Fibroblast of skin of left quadriceps (primary cell): ENCODE results near the gene RTTN.
A peak's percentile ranks its signal among the peaks of the same experiment; 100 is the strongest.

Experiments
- DNase-seq, 2 experiments: peaks; one replicate each; pipeline ENCODE4 v3.0.0-alpha.2; 2013; ENCODE audit warnings: low read depth in 2 of 2

RTTN gene

DNA sequence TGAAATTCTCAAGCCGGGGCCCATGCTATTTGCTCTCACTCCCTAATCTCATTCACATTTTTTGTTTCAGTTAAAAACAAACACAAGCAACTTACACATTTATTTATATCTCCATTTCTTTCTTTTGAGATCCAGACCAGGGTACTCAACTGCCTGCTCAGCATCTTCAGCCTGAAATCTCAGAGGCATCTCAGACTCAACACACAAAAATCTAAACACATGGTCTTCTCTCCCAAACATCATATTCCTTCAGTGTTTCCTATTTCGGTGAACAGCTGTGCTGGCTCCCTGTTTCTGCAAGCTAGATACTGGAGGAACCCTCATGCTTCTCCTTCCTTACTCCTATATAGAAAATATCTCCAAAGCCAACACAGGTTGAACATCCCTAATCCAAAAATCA is 11.3 kb upstream of the RTTN start:
- DNase-seq: no peak

DNA sequence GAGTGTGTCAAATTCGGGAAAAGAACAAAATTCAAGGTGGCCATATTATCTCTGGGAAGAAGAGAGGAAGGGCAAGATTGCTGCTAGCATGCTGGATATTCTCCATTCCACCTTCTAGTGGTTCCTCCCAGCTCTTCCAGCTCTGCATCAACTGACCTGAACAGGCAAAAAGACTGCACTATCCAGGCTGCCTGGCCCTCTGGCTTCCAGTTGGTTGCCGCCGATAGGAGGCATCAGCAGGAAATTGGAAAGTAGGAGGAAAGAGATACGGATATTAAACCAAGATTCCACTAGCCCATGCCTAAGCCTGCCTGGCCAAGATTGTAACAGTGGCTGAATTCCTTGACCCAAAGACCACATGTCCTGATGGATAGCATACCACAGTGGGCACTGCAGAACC is 1.7 kb upstream of the RTTN start:
- no peak for DNase-seq

DNA sequence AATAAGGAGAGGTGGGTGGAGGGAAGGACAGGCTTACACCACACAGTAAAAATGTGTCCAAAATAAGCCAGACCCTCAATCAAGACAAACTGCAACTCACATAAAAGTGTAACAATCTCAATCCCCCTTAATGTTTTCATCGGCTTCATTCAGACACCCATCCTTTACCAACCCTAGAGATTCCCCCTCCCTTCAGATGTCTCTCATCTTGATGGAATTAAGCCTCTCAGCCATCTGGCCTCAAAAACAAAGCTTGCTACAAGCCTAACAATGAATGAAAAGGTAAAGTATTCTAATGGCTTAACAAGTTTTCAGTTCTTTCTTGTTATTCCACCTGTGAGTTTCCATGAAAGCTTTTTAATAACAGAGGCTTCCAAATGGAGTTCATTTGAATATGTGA is 5.2 kb downstream of the RTTN start:
- no peak for DNase-seq

DNA sequence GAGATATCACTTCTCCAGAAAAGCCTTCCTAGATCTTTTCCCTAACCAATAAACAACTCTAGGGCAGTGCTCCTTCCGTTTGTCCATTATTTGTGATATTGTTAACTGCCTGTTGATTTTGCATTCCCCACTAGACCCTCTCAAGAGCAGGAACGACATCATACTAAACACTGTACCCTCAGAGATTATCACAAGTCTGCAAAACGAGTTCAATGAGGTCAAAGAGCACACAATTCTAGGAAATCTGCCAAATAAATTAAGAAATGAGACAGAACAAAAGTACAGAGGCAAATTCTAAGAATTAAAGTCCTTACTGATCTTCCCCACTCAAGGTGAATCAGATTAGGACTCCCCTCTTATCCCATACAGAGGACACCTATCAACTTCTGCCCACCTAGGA is 7.6 kb downstream of the RTTN start:
- no peak for DNase-seq

DNA sequence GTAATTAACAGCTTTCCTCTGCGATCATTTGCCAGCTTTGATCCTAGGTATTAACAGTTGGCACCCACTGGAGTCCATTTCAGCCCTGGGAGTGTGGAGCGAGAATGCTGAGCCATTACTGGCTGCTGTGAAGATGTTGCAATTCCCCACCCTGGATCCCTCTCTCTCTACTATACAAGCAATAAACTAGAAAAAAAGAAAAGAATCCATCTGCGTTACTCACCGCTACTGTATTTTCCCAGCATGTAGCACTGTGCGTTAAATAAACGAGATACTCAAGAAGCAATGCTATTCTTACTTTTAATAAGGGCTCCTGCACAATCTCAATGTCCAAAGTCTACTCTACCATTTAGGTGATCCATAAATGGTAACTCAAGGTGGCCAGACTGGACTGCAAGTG is 8.5 kb downstream of the RTTN start:
- DNase-seq: no peak

DNA sequence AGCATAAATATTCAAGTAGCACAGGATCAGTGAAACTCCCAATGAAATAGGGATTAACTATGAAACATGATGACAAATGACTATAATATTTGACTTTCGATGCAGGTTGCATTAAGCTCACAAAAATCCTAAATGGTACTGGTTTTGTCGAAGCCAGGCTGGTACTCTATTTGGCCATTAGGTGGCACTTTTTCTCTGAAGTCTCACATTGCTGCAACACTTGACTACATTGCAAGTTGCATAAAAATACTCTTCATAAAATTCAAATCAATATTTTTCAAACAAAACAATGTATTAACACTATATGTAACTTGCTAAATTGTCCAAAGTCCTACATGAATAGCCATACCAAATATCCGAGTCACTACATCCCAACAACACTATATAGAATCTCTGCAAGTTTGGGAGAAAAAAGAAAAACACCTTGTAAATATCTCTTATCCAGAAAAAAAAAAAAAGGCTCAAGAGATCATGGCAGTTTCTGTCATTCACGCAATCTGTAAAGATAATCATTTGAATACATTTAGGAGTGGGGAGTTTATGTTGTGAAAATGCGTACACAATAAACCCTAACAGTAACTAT is 9.5 kb downstream of the RTTN start:
- peak; percentile 22 to 23 for DNase-seq

DNA sequence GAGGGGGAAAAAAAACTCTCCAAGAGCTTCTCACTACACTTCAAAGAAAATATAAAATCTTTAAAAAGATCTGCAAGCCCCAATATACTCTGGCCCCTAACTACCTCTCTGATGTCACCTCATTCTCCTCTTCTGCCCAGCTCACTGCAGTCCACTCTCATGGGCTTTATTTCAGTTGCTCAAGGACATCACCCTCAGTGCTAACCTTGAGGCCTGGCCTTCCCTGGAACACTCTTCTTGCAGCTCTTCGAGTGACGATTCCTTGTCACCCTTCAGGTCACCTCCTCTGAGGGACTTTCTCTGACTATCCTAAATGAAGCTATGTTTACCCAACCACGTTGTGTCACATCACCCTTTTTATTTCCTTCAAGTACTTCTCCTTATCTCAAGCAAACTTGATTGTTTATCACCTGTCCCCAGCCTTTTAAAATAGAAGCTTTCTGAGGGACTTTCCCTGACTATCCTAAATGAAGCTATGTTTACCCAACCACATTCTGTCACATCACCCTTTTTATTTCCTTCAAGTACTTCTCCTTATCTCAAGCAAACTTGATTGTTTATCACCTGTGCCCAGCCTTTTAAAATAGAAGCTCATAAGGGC is 10.4 kb downstream of the RTTN start:
- DNase-seq: no peak

DNA sequence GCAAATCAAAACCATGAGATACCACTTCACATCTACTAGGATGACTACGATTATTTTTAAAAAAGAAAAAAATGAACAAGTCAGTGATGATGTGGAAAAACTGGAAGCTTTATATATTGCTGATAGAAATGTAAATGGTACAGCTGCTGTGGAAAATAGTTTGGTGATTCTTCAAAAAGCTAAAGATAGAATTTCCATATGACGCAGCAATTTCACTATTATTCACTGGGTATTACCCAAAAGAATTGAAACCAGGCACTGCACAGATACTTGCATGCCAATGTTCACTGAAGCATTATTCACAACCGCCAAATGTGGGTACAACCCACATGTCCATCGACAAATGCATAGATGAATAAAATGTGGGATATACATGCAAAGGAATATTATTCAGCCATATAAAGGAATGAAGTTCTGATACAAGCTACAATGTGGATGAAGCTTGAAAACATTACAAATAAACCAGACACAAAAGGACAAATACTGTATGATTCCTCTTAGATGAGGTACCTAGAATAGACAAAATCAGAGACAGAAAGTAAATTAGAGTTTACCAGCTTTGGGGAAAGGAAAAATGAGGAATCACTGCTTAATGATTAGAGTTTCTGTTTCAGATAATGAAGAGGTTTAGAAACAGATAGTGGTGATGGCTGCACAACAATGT is 11.1 kb downstream of the RTTN start:
- DNase-seq: no peak

DNA sequence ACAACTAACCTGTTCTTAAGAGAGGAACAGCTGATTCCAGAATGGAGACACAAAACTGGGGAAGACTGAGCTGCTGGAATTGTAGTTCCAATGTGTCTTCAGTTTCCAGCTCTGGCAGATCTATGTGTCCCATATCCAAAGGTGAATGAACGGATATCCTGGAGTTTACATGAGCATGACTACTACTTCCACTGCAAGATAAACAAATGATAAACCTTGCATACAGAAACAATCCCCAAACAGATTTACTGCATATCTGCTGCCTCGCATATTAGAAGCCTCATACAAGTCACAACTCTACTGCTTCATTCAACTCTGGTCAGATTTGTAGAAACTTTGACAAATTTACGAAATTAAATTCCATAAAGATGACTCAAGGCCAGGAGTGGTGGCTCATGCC is 15.0 kb downstream of the RTTN start:
- no peak for DNase-seq

DNA sequence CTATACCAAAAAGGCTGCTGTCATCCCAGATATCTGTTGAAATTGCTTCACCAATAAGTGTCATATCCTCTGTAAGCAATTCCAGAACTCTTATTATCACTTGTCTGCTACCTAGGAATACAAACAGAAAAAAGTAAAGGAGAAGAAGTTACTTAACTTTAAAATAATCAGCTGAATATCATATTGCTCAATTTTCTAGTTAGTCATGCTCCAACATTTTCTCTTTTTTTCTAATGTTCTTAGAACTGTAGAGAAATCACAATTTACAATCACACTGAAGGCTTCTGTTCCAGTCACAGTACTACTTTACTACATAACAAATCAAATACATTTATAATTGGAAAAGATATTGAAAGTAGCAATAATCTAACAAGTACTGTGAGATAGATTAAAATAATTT is 17.4 kb downstream of the RTTN start:
- DNase-seq: no peak

DNA sequence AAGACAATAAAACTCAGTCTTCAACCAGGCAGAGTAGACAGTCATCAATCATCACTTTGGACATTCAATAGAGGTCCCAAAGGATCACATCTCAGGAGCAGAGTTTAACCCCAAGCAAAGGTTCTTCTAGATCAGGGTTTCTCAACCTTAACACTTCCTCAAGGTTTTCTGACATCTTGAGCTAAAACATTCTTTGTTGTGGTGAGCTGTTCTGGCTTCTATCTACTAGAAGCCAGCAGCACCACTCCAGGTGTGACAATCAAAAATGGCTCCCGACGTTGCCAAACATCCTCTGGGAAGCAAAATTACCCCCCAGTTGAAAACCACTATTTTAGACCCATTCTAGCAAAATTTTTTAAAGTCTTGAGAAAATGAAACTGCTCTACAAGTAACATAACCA is 22.0 kb downstream of the RTTN start:
- DNase-seq: no peak

DNA sequence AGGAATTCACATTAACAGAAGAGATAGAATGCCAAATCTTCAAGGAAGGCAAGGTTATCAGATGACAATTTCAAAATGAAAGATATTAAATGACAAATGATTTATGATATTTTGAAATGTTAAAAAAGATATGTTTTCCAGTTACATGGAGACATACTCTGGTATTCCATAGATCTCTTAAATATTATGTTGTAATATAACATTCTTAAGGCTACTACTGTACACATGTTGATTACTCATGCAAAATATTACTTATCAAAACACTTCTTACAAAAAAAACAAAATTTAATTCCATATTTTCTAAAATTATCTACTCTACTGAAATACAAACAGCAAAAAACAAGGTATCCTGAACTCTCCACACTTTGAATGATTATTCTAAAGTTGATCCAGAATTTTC is 22.9 kb downstream of the RTTN start:
- DNase-seq: no peak

DNA sequence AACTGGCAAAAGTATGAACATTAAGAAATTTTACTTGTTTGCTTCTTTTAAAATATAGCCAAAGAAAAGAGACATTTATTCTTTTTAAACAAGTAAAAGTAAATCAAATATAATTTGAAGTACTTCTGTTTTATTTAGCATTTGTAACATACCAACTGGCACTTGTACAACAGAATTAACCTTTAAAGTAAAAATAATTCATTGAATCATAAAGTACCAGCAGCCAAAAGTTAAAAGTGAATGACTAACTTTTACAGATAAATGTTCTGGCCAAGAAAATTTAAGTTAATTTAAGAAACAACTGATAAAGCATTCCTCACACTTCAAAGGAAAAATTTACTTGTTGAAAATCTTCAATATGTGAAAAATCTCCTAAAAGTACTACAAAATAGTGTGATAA is 23.8 kb downstream of the RTTN start:
- no peak for DNase-seq

DNA sequence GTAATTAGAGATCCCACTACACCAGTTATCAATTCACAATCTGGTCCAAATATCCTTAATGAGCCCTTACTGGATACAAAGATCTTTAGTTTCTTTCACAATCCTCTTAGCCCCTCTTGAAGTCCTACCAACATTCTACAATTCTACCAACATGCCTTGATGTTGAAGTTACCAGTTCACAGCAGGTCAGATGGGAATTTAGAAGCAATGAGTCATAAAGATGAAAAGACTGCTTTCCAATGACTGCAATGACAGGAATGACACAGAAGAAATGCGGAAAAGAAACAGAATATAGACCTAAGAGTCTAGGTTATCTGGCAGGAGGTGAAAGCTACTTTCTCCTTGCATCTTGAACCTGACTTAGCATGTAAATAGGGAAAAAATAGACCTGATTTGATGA is 24.5 kb downstream of the RTTN start:
- peak; percentile 32 to 33 for DNase-seq

DNA sequence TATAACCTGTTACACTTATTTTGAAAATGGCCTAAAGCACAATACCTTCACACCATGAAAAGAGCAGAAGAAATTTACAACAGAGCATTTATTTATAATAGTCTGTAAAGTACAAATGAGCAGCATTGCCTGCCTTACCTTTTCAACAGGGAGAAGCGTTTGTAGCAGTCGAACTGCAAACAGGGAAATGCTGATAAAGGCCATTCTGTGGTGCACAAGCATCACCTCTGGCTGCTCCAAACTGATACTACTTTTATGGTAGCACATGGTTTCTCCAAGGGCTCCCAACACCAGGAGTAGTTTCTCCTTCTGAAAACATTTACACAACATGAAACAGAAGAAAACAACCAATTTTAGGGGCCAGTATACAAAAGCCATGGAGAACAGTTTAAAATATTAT is 28.9 kb downstream of the RTTN start:
- DNase-seq: no peak

DNA sequence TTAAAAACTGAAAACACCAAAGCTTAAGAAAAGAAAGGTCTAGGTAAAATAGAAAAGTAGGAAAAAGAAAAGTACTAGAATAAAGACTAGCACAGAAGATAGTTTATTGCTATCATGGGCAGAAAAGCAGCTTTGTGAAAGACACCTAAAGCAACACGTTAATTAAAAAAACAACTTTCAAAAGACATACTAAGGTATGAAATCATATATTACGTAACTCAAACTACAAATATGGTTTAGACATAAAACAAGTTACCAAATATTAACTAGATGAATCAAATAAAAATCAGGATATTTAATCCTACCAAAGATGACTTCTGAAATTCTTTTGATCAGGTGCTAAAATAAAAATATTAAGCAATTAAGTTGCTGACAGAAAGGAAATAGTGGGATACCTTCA is 30.3 kb downstream of the RTTN start:
- no peak for DNase-seq

DNA sequence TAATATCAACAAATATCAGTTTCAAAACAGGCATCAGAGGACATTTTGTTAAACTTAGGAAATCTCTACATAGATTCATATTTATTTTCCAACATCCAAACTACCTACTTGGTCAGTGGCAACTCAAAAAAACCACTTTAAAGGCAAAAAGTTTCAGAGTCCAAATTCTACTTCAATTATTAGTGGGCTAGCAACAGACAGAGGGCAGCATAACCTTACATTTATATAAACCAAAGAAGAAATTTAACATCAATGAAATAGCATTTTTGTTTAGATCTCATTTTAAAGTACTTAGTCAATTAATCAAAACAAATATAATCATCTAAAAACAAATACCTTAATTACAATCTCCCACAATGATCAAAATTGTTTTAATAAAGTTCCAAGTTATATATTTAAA is 33.3 kb downstream of the RTTN start:
- DNase-seq: no peak

DNA sequence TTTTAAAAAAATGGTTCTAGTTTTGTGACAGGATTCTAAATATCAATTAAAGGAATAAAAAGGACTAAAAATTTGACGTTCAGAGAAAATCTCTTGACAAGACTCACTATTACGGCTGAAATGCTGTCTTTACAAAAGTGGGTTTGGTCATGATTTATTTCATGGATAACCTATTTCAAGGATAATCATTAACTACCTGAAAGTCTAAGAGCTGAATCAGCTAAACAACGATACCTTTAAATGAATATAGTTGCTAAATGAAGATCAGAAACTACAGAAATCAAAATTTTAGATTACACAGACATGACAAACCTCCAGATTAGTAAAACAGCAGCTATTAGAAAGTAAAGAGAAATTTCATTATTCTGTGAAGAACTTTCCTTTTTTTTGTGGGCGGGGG is 35.7 kb downstream of the RTTN start:
- DNase-seq: no peak

DNA sequence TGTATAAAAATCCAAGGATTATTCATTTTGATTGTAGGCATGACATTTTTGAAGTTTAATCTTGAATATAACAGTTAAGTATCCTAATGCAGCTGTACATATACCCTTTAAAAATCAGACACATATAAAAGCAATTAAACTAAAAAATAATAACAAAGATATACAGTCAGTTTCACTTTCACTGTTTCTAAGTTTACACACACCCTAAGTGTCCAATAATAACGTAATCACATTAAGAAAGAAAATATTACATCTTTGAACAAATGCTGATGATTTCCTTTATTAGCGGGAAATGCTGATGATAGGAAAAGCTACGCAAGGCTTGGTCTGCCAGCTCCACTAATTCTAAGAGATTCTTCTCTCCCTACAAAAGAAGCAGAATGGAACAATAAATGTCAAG is 38.8 kb downstream of the RTTN start:
- DNase-seq: no peak

DNA sequence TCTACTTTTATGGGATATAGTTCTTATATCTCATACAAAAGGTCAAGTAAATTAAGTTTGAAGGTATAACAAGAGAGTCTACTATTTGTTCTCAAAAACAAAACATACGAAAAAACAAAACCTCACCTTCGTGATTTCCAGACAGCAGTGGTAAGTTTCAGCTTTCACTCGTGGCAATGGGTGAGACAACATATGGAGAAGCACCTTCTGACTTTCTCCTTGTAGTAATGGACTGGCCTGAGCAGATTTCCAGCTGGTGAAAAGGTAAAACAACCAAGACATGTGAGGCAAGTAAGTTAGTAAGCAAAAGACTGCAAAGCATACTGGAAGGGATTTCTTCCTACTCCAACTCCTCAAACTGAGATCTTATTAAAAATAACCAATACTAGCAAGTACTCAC is 39.6 kb downstream of the RTTN start:
- no peak for DNase-seq

DNA sequence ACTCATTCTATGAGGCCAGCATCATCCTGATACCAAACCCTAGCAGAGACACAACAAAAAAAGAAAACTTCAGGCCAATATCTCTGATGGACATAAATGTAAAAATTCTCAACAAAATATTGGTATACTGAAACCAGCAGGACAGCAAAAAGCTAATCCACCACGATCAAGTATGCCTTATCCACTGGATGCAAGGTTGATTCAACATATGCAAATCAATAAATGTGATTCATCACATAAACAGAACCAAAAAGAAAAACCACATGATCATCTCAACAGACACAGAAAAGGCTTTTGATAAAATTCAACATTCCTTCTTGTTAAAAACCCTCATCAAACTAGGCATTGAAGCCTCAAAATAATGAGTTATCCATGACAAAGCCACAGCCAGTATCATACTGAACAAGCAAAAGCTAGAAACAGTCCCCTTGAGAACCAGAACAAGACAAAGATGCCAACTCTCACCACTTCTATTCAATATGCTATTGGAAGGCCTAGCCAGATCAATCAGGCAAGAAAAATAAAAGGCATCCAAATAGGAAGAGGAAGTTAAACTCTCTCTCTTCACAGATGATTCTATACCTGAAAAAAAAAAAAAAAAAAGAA is 45.3 kb downstream of the RTTN start:
- DNase-seq: no peak

DNA sequence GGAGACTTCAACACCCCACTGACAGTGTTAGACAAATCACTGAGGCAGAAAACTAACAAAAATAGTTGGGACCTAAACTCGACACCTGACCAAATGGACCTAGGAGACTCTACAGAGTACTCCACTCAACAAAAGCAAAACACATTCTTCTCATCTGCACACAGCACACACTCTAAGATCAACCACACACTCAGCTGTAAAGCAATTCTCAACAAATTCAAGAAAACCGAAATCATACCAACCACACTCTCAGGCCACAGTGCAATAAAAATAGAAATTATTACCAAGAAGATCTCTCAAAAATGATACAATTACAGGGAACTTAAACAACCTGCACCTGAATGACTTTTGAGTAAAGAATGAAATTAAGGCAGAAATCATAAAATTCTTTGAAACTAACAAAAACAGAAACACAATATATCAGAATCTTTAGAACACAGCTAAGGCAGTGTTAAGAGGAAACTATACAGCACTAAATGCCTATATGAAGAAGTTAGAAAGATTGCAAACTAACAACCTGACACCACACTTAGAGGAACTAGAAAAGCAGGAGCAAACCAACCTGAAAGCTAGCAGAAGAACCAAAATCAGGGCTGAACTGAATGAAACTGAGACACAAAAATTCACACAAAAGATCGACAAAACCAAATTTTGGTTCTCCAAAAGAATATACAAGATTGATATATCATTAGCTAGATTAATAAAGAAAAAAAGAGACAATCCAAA is 46.3 kb downstream of the RTTN start:
- DNase-seq: no peak

DNA sequence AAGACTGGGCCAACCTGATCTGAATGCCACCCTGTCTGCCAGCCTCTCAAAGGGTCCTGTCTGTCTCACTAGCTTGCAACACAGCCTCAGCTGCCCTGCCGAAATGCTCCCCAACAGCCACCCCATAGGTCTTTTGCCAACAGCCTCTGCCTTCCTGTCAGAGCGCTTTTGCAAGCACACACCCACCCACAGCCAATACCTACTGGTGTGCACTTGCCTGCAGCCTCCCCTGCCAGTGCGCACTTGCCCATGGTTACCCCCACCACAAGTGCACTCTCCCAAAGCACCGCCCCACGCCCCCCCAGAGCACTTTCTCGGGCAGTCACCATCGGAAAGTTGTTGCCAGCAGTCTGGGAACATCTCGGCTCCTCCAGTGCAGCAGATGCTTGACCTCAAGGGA is 48.6 kb downstream of the RTTN start:
- DNase-seq: no peak
